K562 (cell line): Measurements from ENCODE around the gene CALY. TPM values are rescaled to one million over a fixed set of nuclear protein-coding genes. Genes with fewer than 3 reads are reported as not detected.

Experiments
- BMI1 ChIP-seq: fragments of 150-350 bp; IDR thresholded peaks from 2 replicates; pipeline ENCODE4 v1.6.1; 2014; ENCODE audit warnings: low read length
- CBFA2T3 ChIP-seq: fragments of 450-650 bp; IDR thresholded peaks from 2 replicates; pipeline ENCODE4 v1.6.1; 2017
- E2F6 ChIP-seq, 2 experiments: IDR thresholded peaks; 2 replicates each; pipeline ENCODE4 v1.6.1; 2011; ENCODE audit warnings: borderline replicate concordance in 1 of 2, control low read depth in 1 of 2, low read depth in 1 of 2, low read length in 1 of 2, mild to moderate bottlenecking in 1 of 2, mixed read lengths in 1 of 2, moderate library complexity in 1 of 2; ENCODE audit not compliant: insufficient read depth in 1 of 2, insufficient read length in 1 of 2, poor library complexity in 1 of 2, severe bottlenecking in 1 of 2; ENCODE audit errors: extremely low read depth in 1 of 2
- EP400 ChIP-seq: fragments of 450-650 bp; IDR thresholded peaks from 2 replicates; pipeline ENCODE4 v1.6.1; 2017; ENCODE audit warnings: antibody characterized with exemption, mild to moderate bottlenecking, moderate library complexity
- MEIS2 ChIP-seq: fragments of 450-650 bp; IDR thresholded peaks from 2 replicates; pipeline ENCODE4 v1.6.1; 2014; ENCODE audit warnings: mild to moderate bottlenecking; ENCODE audit not compliant: partially characterized antibody
- MTA3 ChIP-seq: fragments of 450-650 bp; formaldehyde crosslinking; IDR thresholded peaks from 2 replicates; pipeline ENCODE4 v1.6.1; 2017; ENCODE audit warnings: mild to moderate bottlenecking, borderline replicate concordance
- NCOR1 ChIP-seq: fragments of 450-650 bp; IDR thresholded peaks from 2 replicates; pipeline ENCODE4 v1.6.1; 2016; ENCODE audit warnings: mild to moderate bottlenecking, moderate library complexity
- SUPT5H ChIP-seq: fragments of 450-650 bp; IDR thresholded peaks from 2 replicates; pipeline ENCODE4 v1.6.1; 2016
- ZNF77 ChIP-seq: fragments of 250-450 bp; sonication (Bioruptor Pico); IDR thresholded peaks from 2 replicates; pipeline ENCODE4 v1.5.0; 2020
- polyA plus RNA-seq, 8 experiments: library from polyadenylated mRNA; depleted of rRNA in 4 of 8; stranded (reverse) in 5 of 8; unstranded in 3 of 8; fragments of >200 nt; fragmentation: Nextera tagmentation in 2 of 8; fragmentation: Illumina TruSeq in 1 of 8; extraction: Ambion mirVana in 2 of 8; extraction: Trizol in 1 of 8; gene quantifications; 2 replicates each; pipeline versions ENCODE4 v1.2.1 to v1.2.3, GENCODE V29; 2011 to 2014; ENCODE audit warnings: inconsistent platforms in 1 of 8, missing spikeins in 1 of 8
- total RNA-seq, 7 experiments: library from RNA; depleted of rRNA in 6 of 7; stranded (reverse); fragments of >200 nt in 6 of 7; fragmentation: Illumina TruSeq in 2 of 7; extraction: Trizol in 2 of 7; gene quantifications; 2 replicates each; pipeline versions ENCODE4 v1.2.1 to v1.2.3, GENCODE V29; 2011 to 2021; ENCODE audit warnings: low replicate concordance in 1 of 7
- TF ChIP-seq, protein P1 (sequence below): fragments of 250-450 bp; sonication (Bioruptor Pico); IDR thresholded peaks from 2 replicates; pipeline ENCODE4 v1.5.0; 2020; ENCODE audit warnings: mild to moderate bottlenecking
- TF ChIP-seq, protein P2 (sequence below): fragments of 450-650 bp; IDR thresholded peaks from 2 replicates; pipeline ENCODE4 v1.6.1; 2017; ENCODE audit warnings: antibody characterized with exemption, mild to moderate bottlenecking
- TF ChIP-seq, protein P3 (sequence below): fragments of 250-450 bp; sonication (Bioruptor Pico); IDR thresholded peaks from 2 replicates; pipeline ENCODE4 v1.4.0; 2020; ENCODE audit warnings: mild to moderate bottlenecking

CALY gene
- total and polyA plus RNA-seq, 9 of the 15 experiments (the other 6 are each of a cell fraction or from before 2014, with no cell fraction given) = not detected

DNA sequence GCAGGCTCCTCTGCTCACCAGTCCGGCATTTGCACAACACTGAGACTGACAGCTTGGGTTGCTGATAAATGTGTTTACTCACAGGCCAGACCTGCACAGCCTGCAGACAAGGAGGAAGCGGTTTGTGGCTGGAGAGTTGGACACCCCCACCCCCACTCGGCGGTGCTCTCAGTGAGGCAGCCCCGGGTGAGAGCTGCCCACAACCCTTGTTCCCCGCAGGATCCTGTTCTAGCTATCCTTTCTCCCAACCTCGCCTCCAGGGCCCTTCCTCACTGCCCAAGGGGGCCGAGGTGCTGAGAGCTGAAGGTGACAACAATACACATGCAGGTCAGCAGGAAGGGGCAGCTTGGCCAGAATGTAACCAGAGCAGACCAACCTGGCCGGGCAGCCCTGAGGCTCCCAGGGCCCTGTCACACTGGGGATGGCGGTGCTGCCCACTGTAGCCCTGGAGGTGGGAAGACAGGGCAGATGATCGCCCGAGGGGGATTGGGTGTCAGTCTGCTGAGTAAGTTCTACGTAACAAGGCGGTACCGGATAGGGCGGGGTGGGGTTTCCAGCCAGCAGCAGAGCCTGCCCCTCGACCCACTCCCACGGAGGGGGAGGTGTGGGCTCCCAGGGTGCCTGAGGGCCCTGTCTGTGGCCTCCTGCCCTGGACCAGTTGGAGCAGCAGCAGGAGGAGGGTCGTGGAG is 58.0 kb downstream of the CALY start (continued):
- TF ChIP-seq, protein P1, sequence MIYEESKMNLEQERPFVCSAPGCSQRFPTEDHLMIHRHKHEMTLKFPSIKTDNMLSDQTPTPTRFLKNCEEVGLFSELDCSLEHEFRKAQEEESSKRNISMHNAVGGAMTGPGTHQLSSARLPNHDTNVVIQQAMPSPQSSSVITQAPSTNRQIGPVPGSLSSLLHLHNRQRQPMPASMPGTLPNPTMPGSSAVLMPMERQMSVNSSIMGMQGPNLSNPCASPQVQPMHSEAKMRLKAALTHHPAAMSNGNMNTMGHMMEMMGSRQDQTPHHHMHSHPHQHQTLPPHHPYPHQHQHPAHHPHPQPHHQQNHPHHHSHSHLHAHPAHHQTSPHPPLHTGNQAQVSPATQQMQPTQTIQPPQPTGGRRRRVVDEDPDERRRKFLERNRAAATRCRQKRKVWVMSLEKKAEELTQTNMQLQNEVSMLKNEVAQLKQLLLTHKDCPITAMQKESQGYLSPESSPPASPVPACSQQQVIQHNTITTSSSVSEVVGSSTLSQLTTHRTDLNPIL = no peak
- peak; percentile 55; the same call in 1 of the 2 replicates for TF ChIP-seq MTA3
- peak; percentile 49 to 82 for TF ChIP-seq E2F6 (IDR thresholded peaks at IDR 0.05; ENCODE audit: borderline replicate concordance in 1 of 2, extremely low read depth in 1 of 2, insufficient read depth in 1 of 2, insufficient read length in 1 of 2, low read depth in 1 of 2, low read length in 1 of 2, poor library complexity in 1 of 2, severe bottlenecking in 1 of 2)
- peak; percentile 63 for TF ChIP-seq NCOR1
- TF ChIP-seq BMI1 = no peak
- peak; percentile 59; the same call in 1 of the 2 replicates for TF ChIP-seq EP400
- TF ChIP-seq ZNF77 (CRISPR knock-in tag) = no peak
- no peak; the same call in 1 of the 2 replicates for TF ChIP-seq SUPT5H
- TF ChIP-seq, protein P2, sequence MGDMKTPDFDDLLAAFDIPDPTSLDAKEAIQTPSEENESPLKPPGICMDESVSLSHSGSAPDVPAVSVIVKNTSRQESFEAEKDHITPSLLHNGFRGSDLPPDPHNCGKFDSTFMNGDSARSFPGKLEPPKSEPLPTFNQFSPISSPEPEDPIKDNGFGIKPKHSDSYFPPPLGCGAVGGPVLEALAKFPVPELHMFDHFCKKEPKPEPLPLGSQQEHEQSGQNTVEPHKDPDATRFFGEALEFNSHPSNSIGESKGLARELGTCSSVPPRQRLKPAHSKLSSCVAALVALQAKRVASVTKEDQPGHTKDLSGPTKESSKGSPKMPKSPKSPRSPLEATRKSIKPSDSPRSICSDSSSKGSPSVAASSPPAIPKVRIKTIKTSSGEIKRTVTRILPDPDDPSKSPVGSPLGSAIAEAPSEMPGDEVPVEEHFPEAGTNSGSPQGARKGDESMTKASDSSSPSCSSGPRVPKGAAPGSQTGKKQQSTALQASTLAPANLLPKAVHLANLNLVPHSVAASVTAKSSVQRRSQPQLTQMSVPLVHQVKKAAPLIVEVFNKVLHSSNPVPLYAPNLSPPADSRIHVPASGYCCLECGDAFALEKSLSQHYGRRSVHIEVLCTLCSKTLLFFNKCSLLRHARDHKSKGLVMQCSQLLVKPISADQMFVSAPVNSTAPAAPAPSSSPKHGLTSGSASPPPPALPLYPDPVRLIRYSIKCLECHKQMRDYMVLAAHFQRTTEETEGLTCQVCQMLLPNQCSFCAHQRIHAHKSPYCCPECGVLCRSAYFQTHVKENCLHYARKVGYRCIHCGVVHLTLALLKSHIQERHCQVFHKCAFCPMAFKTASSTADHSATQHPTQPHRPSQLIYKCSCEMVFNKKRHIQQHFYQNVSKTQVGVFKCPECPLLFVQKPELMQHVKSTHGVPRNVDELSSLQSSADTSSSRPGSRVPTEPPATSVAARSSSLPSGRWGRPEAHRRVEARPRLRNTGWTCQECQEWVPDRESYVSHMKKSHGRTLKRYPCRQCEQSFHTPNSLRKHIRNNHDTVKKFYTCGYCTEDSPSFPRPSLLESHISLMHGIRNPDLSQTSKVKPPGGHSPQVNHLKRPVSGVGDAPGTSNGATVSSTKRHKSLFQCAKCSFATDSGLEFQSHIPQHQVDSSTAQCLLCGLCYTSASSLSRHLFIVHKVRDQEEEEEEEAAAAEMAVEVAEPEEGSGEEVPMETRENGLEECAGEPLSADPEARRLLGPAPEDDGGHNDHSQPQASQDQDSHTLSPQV = peak; percentile 94
- TF ChIP-seq CBFA2T3 = peak; percentile 74
- TF ChIP-seq MEIS2 = peak; percentile 96
- TF ChIP-seq, protein P3, sequence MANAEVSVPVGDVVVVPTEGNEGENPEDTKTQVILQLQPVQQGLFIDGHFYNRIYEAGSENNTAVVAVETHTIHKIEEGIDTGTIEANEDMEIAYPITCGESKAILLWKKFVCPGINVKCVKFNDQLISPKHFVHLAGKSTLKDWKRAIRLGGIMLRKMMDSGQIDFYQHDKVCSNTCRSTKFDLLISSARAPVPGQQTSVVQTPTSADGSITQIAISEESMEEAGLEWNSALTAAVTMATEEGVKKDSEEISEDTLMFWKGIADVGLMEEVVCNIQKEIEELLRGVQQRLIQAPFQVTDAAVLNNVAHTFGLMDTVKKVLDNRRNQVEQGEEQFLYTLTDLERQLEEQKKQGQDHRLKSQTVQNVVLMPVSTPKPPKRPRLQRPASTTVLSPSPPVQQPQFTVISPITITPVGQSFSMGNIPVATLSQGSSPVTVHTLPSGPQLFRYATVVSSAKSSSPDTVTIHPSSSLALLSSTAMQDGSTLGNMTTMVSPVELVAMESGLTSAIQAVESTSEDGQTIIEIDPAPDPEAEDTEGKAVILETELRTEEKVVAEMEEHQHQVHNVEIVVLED (CRISPR knock-in tag) = 0 out of 2 replicates have a peak, but pooled peaks have one; percentile 27
